Measurements from ENCODE around the gene CCDC160. TPM values are rescaled to one million over a fixed set of nuclear protein-coding genes. Genes with fewer than 3 reads are reported as not detected.

Gene CCDC160
- total RNA-seq, 1 experiment from 2014 or later, result 1.8 TPM

DNA sequence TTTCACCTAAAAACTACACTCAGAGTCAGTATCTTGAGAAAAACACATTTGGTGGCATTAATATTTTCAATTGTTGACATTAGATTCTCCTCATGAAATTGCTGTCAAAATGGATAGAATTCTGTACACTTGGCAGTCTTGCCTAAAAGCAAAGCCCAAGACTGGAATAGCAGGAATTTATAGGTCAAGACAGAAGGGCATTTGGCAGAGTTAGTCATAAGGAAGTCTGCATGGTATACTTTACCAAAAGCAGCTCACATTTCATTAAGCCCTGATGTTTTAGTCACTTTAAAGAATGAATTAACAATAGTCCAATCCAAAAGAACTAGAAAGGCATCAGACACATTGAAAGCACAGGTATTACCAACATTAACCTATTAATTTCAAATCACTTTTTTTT lies 7.1 kb downstream of the CCDC160 start:
- ChIA-PET POLR2A (no interaction called here), CTCF (no interaction called here)
- no peak overlapping the region for H3K27ac Mint-ChIP-seq
- no peaks in the 10 kb centered on the region for H3K9me3 Mint-ChIP-seq
- TF ChIP-seq, protein P1, sequence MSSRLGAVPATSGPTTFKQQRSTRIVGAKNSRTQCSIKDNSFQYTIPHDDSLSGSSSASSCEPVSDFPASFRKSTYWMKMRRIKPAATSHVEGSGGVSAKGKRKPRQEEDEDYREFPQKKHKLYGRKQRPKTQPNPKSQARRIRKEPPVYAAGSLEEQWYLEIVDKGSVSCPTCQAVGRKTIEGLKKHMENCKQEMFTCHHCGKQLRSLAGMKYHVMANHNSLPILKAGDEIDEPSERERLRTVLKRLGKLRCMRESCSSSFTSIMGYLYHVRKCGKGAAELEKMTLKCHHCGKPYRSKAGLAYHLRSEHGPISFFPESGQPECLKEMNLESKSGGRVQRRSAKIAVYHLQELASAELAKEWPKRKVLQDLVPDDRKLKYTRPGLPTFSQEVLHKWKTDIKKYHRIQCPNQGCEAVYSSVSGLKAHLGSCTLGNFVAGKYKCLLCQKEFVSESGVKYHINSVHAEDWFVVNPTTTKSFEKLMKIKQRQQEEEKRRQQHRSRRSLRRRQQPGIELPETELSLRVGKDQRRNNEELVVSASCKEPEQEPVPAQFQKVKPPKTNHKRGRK (CRISPR knock-in tag; IDR thresholded peaks at IDR 0.05; ENCODE audit: borderline replicate concordance), result no peak
- TF ChIP-seq FOXP1 (CRISPR knock-in tag; IDR thresholded peaks at IDR 0.05; ENCODE audit: borderline replicate concordance), result no peak
- TF ChIP-seq, protein P2, sequence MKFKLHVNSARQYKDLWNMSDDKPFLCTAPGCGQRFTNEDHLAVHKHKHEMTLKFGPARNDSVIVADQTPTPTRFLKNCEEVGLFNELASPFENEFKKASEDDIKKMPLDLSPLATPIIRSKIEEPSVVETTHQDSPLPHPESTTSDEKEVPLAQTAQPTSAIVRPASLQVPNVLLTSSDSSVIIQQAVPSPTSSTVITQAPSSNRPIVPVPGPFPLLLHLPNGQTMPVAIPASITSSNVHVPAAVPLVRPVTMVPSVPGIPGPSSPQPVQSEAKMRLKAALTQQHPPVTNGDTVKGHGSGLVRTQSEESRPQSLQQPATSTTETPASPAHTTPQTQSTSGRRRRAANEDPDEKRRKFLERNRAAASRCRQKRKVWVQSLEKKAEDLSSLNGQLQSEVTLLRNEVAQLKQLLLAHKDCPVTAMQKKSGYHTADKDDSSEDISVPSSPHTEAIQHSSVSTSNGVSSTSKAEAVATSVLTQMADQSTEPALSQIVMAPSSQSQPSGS (CRISPR knock-in tag; IDR thresholded peaks at IDR 0.05; ENCODE audit: borderline replicate concordance, low read depth), result no peak
- TF ChIP-seq, protein P3, sequence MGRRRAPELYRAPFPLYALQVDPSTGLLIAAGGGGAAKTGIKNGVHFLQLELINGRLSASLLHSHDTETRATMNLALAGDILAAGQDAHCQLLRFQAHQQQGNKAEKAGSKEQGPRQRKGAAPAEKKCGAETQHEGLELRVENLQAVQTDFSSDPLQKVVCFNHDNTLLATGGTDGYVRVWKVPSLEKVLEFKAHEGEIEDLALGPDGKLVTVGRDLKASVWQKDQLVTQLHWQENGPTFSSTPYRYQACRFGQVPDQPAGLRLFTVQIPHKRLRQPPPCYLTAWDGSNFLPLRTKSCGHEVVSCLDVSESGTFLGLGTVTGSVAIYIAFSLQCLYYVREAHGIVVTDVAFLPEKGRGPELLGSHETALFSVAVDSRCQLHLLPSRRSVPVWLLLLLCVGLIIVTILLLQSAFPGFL (CRISPR knock-in tag; IDR thresholded peaks at IDR 0.05; ENCODE audit: borderline replicate concordance), result no peak
- TF ChIP-seq, protein P4, sequence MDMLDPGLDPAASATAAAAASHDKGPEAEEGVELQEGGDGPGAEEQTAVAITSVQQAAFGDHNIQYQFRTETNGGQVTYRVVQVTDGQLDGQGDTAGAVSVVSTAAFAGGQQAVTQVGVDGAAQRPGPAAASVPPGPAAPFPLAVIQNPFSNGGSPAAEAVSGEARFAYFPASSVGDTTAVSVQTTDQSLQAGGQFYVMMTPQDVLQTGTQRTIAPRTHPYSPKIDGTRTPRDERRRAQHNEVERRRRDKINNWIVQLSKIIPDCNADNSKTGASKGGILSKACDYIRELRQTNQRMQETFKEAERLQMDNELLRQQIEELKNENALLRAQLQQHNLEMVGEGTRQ (CRISPR knock-in tag; IDR thresholded peaks at IDR 0.05), result no peak
- ATAC-seq (no peak), DNase-seq (ENCODE audit: low spot score) (no peak)
- H3K36me3 Mint-ChIP-seq, result no peaks in the 10 kb centered on the region
- peaks cover 29% of the 10 kb centered on the region for H3K4me1 Mint-ChIP-seq
- H3K4me3 Mint-ChIP-seq, result no peak overlapping the region
- H3K27me3 Mint-ChIP-seq (ENCODE audit: low read depth), result peaks cover 4% of the 10 kb centered on the region; the same call in 1 of the 2 replicates

DNA sequence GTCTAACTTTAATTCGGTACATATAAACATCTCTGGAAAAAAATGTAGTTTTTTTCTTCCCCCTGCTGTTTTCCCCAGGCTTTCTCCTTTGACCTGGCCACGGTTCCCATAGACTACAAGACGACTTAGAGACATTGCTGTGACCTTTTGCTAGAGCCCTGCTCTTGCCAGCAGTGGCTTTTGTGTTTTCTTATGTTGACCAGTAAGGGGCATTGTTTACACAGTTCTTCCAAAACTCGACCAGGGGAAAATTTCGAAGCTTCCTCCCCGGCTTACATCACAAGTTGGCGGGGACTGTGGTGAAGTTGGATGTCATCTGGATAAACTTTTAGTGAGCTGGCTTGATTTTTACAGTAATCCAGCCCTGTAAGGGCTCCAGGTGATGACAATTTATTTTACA lies 9.3 kb downstream of the CCDC160 start:
- TF ChIP-seq, protein P1 (CRISPR knock-in tag; IDR thresholded peaks at IDR 0.05; ENCODE audit: borderline replicate concordance), result no peak
- TF ChIP-seq, protein P5, sequence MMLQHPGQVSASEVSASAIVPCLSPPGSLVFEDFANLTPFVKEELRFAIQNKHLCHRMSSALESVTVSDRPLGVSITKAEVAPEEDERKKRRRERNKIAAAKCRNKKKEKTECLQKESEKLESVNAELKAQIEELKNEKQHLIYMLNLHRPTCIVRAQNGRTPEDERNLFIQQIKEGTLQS (CRISPR knock-in tag; conservative IDR thresholded peaks at IDR 0.05), result no peak
- TF ChIP-seq ETV6 (CRISPR knock-in tag; IDR thresholded peaks at IDR 0.05) (no peak), ZBTB21 (CRISPR knock-in tag; IDR thresholded peaks at IDR 0.05; ENCODE audit: borderline replicate concordance) (no peak), PRRX2 (CRISPR knock-in tag; IDR thresholded peaks at IDR 0.05) (no peak)
- TF ChIP-seq, protein P6, sequence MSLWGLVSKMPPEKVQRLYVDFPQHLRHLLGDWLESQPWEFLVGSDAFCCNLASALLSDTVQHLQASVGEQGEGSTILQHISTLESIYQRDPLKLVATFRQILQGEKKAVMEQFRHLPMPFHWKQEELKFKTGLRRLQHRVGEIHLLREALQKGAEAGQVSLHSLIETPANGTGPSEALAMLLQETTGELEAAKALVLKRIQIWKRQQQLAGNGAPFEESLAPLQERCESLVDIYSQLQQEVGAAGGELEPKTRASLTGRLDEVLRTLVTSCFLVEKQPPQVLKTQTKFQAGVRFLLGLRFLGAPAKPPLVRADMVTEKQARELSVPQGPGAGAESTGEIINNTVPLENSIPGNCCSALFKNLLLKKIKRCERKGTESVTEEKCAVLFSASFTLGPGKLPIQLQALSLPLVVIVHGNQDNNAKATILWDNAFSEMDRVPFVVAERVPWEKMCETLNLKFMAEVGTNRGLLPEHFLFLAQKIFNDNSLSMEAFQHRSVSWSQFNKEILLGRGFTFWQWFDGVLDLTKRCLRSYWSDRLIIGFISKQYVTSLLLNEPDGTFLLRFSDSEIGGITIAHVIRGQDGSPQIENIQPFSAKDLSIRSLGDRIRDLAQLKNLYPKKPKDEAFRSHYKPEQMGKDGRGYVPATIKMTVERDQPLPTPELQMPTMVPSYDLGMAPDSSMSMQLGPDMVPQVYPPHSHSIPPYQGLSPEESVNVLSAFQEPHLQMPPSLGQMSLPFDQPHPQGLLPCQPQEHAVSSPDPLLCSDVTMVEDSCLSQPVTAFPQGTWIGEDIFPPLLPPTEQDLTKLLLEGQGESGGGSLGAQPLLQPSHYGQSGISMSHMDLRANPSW (CRISPR knock-in tag; conservative IDR thresholded peaks at IDR 0.05; ENCODE audit: low read depth), result no peak
- TF ChIP-seq, protein P7, sequence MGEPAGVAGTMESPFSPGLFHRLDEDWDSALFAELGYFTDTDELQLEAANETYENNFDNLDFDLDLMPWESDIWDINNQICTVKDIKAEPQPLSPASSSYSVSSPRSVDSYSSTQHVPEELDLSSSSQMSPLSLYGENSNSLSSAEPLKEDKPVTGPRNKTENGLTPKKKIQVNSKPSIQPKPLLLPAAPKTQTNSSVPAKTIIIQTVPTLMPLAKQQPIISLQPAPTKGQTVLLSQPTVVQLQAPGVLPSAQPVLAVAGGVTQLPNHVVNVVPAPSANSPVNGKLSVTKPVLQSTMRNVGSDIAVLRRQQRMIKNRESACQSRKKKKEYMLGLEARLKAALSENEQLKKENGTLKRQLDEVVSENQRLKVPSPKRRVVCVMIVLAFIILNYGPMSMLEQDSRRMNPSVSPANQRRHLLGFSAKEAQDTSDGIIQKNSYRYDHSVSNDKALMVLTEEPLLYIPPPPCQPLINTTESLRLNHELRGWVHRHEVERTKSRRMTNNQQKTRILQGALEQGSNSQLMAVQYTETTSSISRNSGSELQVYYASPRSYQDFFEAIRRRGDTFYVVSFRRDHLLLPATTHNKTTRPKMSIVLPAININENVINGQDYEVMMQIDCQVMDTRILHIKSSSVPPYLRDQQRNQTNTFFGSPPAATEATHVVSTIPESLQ (CRISPR knock-in tag; IDR thresholded peaks at IDR 0.05), result no peak
- TF ChIP-seq, protein P8, sequence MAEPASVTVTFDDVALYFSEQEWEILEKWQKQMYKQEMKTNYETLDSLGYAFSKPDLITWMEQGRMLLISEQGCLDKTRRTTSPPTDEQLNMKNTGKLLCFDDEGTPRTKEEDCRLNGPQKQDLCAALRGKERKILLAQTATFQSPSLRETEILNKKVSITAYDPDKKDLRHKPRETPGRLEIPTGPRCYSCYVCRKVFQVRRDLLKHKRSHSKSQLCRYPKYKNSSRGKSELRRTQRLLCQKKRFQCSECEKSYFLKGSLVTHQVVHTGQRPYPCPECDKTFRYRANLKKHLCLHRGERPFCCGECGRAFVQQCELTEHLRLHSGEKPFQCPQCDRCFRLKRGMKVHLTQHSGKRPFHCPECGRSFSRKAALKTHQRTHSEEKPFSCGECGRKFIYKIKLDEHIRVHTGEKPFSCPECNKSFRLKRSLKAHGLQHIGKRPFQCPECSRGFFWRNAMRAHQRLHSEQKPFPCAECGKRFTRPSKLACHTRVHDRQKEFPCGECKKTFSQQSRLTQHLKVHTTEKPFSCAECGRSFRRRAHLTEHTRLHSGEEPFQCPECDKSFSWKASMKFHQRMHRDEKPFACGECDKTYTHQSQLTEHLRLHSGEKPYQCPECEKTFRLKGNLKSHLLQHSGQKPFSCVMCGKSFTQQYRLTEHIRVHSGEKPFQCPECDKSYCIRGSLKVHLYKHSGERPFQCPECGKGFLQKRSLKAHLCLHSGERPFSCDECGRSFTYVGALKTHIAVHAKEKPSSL (CRISPR knock-in tag; conservative IDR thresholded peaks at IDR 0.05), result no peak
- TF ChIP-seq, protein P9, sequence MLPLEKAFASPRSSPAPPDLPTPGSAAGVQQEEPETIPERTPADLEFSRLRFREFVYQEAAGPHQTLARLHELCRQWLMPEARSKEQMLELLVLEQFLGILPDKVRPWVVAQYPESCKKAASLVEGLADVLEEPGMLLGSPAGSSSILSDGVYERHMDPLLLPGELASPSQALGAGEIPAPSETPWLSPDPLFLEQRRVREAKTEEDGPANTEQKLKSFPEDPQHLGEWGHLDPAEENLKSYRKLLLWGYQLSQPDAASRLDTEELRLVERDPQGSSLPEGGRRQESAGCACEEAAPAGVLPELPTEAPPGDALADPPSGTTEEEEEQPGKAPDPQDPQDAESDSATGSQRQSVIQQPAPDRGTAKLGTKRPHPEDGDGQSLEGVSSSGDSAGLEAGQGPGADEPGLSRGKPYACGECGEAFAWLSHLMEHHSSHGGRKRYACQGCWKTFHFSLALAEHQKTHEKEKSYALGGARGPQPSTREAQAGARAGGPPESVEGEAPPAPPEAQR (CRISPR knock-in tag; IDR thresholded peaks at IDR 0.05), result no peak
- DNase-seq (ENCODE audit: low spot score) (no peak), ATAC-seq (peak; percentile 58)
- Mint-ChIP-seq H3K4me3 (no peak overlapping the region), H3K27ac (no peak overlapping the region), H3K4me1 (peaks cover 16% of the 10 kb centered on the region), H3K9me3 (no peaks in the 10 kb centered on the region), H3K27me3 (ENCODE audit: low read depth) (peaks cover 4% of the 10 kb centered on the region), H3K36me3 (no peaks in the 10 kb centered on the region)
- ChIA-PET POLR2A (no interaction called here), CTCF (interaction anchor here (0.9 kb wide), 1 partner anchor 10 kb away, joined by 3 read pairs; no protein-coding TSS in a partner anchor)
